Skeletal muscle satellite cell (primary cell): ENCODE measurements around the gene AIM2.
"Not testable (repeated sequence)": the region's sequence is repeated elsewhere in the genome, so short reads cannot be mapped to it uniquely, and the experiment has no call there.

ENCODE experiments used
- H3K27me3 ChIP-seq: 2 replicates; pipeline ENCODE4 v1.7.0; 2013; ENCODE audit warnings: low read length; ENCODE audit not compliant: control insufficient read depth, insufficient read depth
- H3K36me3 ChIP-seq: 2 replicates; pipeline ENCODE4 v1.7.0; 2013; ENCODE audit warnings: mild to moderate bottlenecking, control low read depth, low read length; ENCODE audit not compliant: insufficient read depth
- H3K4me1 ChIP-seq: 2 replicates; pipeline ENCODE4 v1.7.0; 2013; ENCODE audit warnings: low read length; ENCODE audit not compliant: control insufficient read depth, insufficient read depth
- H3K4me2 ChIP-seq: 2 replicates; pipeline ENCODE4 v1.7.0; 2013; ENCODE audit warnings: mild to moderate bottlenecking, low read length
- H3K4me3 ChIP-seq: 2 replicates; pipeline ENCODE4 v1.7.0; 2013; ENCODE audit warnings: low read length
- H3K9ac ChIP-seq: 2 replicates; pipeline ENCODE4 v1.7.0; 2013; ENCODE audit warnings: mild to moderate bottlenecking, low read depth, low read length, moderate library complexity
- H3K9me3 ChIP-seq: replicated peaks from 2 replicates; pipeline ENCODE4 v1.7.0; 2013; ENCODE audit warnings: mild to moderate bottlenecking, control low read depth, low read length

AIM2 gene

GRCh38 chr1:159040893-159041724, 35.5 kb downstream of the AIM2 start:
- Histone ChIP-seq H3K27me3 (no peaks in the 10 kb centered on the region), H3K9me3 (no peaks in the 10 kb centered on the region), H3K4me1 (peaks cover 21% of the 10 kb centered on the region), H3K4me3 (no peak overlapping the region), H3K4me2 (peak overlapping the region; percentile 58), H3K9ac (peak overlapping the region; percentile 71), H3K36me3 (peaks cover 64% of the 10 kb centered on the region)

DNA sequence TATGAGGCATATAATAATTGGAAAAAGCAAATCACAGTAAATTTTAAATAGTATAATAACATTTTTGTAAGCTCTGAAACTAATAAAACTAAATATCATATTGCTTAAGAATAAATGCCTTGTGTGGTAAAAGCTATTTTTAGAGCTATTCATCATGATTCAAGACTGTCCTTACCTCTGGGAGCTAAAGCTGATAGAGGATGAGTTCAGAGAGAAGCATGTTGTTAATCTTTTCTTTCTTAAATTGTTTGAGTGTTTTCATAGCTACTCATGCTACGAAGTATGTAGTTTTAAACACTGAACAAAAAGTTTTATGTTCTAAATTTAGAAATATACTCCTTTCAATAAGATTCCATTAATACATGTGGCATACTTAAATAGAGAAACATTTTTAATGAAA, 36.4 kb downstream of the AIM2 start:
- Histone ChIP-seq H3K36me3 (peaks cover 65% of the 10 kb centered on the region), H3K9me3 (no peaks in the 10 kb centered on the region), H3K9ac (peak overlapping the region; percentile 71), H3K27me3 (no peaks in the 10 kb centered on the region), H3K4me1 (peaks cover 21% of the 10 kb centered on the region), H3K4me3 (peak overlapping the region; percentile 7), H3K4me2 (peak overlapping the region; percentile 58)

- H3K27me3 ChIP-seq: no peaks in the 10 kb centered on the region
- no peak overlapping the region for H3K9ac ChIP-seq
- no peak overlapping the region for H3K4me2 ChIP-seq
- no peak overlapping the region for H3K4me3 ChIP-seq
- no peaks in the 10 kb centered on the region for H3K9me3 ChIP-seq
- no peaks in the 10 kb centered on the region for H3K4me1 ChIP-seq
- peaks cover 60% of the 10 kb centered on the region for H3K36me3 ChIP-seq
These were observed 45.6 kb downstream of the AIM2 start for GRCh38 chr1:159030877-159031447.

GRCh38 chr1:159030311-159030710, 46.3 kb downstream of the AIM2 start:
- H3K4me2 ChIP-seq: no peak overlapping the region
- H3K4me3 ChIP-seq: no peak overlapping the region
- H3K9ac ChIP-seq: no peak overlapping the region
- H3K4me1 ChIP-seq: no peaks in the 10 kb centered on the region
- no peaks in the 10 kb centered on the region for H3K27me3 ChIP-seq
- H3K9me3 ChIP-seq: no peaks in the 10 kb centered on the region
- H3K36me3 ChIP-seq: peaks cover 58% of the 10 kb centered on the region

GRCh38 chr1:159026841-159027240, 49.7 kb downstream of the AIM2 start:
- not testable (repeated sequence) for H3K4me2 ChIP-seq, H3K4me1 ChIP-seq, H3K9ac ChIP-seq, H3K9me3 ChIP-seq, H3K4me3 ChIP-seq, H3K27me3 ChIP-seq
- peaks cover 37% of the 10 kb centered on the region for H3K36me3 ChIP-seq

DNA sequence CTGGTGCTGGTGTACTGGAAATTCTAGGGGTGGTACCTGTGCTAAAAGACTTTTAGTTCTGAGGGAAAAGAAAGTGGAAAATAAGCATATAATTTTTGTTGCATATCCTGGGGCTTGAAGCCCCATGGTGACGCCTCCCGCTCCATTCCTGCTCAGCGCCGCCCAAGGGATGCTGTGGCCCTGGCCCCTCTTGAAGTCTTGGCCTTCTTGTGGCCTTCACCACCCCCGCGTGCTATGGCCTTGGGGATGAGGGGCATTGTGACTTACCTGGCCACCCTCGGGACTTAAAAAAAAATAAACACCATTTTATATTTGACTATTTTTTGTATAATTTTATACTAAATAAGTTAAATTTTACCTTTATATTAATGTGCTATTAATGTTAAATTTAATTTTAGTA, 51.5 kb downstream of the AIM2 start:
- H3K27me3 ChIP-seq: no peaks in the 10 kb centered on the region
- no peak overlapping the region for H3K4me2 ChIP-seq
- H3K4me3 ChIP-seq: no peak overlapping the region
- H3K36me3 ChIP-seq: peaks cover 35% of the 10 kb centered on the region
- no peaks in the 10 kb centered on the region for H3K4me1 ChIP-seq
- H3K9ac ChIP-seq: no peak overlapping the region
- no peaks in the 10 kb centered on the region for H3K9me3 ChIP-seq

- Histone ChIP-seq H3K36me3 (peaks cover 38% of the 10 kb centered on the region), H3K4me1 (no peaks in the 10 kb centered on the region), H3K4me3 (no peak overlapping the region), H3K27me3 (no peaks in the 10 kb centered on the region), H3K9me3 (no peaks in the 10 kb centered on the region), H3K9ac (no peak overlapping the region), H3K4me2 (no peak overlapping the region)
These were observed 52.8 kb downstream of the AIM2 start for GRCh38 chr1:159023723-159024122.

DNA sequence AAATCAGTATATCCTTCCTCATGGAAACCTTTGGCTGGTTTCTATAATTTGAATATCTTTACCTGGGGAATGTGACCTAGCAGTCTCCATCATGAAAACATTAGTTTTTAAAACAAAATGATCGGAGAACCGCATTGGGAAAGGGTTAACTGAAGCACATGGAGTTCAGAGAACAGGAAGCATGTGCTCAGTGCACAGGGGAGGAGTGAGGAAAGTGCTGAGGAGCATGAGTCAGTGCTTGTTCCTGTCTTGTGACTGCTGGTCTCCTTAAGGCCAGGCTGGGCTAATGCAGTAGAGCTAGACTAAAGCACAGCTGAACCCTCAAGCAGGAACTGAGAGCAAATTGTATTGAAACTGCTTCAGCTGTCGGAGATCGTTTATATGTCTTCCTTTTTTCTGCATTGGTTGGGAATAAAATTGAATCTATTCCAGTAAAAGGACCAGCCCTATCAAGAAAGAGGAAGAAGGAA, 61.1 kb downstream of the AIM2 start:
- Histone ChIP-seq H3K27me3 (no peaks in the 10 kb centered on the region), H3K9me3 (no peaks in the 10 kb centered on the region), H3K4me3 (peak overlapping the region; percentile 43), H3K4me2 (peak overlapping the region; percentile 62), H3K9ac (peak overlapping the region; percentile 51), H3K4me1 (peaks cover 28% of the 10 kb centered on the region), H3K36me3 (peaks cover 52% of the 10 kb centered on the region)

GRCh38 chr1:159014851-159015250, 61.7 kb downstream of the AIM2 start:
- H3K9ac ChIP-seq: no peak overlapping the region
- H3K4me2 ChIP-seq: no peak overlapping the region
- H3K27me3 ChIP-seq: no peaks in the 10 kb centered on the region
- H3K4me3 ChIP-seq: no peak overlapping the region
- peaks cover 28% of the 10 kb centered on the region for H3K4me1 ChIP-seq
- peaks cover 46% of the 10 kb centered on the region for H3K36me3 ChIP-seq
- no peaks in the 10 kb centered on the region for H3K9me3 ChIP-seq

DNA sequence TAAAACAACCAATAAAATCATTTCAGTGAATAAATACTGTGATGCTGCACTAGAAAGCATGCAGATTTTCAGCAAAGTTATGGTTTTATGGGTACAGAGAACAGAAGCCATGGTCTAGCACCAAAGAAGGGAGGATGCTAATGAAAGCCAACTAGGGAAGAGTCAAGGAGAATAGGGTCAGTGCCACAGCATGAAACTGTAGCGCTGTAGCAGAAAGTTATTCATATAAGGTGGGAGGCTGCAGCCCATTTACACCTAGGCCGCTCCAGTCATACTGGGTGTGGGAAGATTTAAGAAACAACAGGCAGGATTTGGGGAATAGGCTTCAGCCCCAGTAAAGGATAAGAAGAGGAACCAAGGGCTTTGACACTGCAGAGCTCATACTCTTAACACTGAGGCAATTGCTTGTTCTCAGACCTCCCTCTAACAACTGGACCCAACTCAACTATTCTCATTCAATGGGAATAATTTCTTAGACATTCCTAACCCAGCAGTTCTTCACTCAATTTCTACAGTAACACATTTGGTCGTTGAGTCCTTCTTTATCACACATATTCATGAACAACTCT, 62.5 kb downstream of the AIM2 start:
- Histone ChIP-seq H3K27me3 (no peaks in the 10 kb centered on the region), H3K9me3 (no peaks in the 10 kb centered on the region), H3K36me3 (peaks cover 41% of the 10 kb centered on the region), H3K9ac (no peak overlapping the region), H3K4me3 (no peak overlapping the region), H3K4me2 (no peak overlapping the region), H3K4me1 (peaks cover 33% of the 10 kb centered on the region)

DNA sequence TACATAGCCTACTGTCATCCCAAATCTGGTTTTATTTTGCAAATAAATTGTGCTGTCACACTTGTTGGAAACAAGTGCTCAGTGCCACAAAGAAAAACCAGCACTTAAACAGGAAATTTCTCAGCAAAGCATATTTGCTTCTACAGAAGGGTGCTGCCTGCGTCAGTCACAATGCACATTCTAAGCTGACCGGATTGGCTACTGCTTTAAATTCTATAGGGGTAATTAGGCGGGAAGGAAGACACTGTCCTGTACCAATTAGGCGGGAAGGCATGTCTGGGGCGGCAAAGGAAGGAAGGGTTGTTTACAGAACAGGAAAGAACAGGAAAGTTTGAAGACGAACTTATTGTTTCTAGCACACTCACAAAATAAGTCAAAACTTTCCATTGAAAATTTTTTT, 64.1 kb downstream of the AIM2 start:
- Histone ChIP-seq H3K4me3 (peak overlapping the region; percentile 74), H3K36me3 (peaks cover 26% of the 10 kb centered on the region), H3K4me2 (peak overlapping the region; percentile 76), H3K4me1 (peaks cover 40% of the 10 kb centered on the region), H3K9ac (peak overlapping the region; percentile 92), H3K27me3 (no peaks in the 10 kb centered on the region), H3K9me3 (no peaks in the 10 kb centered on the region)
